Keratinocyte (primary cell): ENCODE data around the gene NREP.

Experiments
- EZH2 ChIP-seq: IDR thresholded peaks from one replicate; pipeline ENCODE4 v1.6.1; 2012; ENCODE audit warnings: inconsistent platforms, mild to moderate bottlenecking, low read length, moderate library complexity
- TF ChIP-seq, protein P1 (sequence below), 3 experiments: IDR thresholded peaks in 1 of 3; conservative IDR thresholded peaks in 1 of 3; optimal IDR thresholded peaks in 1 of 3; 2 replicates in 2 of 3; 3 replicates in 1 of 3; pipeline versions ENCODE3 to v1.5.1; 2011; ENCODE audit warnings: low read length in 3 of 3, mild to moderate bottlenecking in 3 of 3, moderate library complexity in 2 of 3, control low read depth in 1 of 3, inconsistent platforms in 1 of 3; ENCODE audit not compliant: insufficient read depth in 2 of 3; ENCODE audit errors: extremely low read depth in 1 of 3

DNA sequence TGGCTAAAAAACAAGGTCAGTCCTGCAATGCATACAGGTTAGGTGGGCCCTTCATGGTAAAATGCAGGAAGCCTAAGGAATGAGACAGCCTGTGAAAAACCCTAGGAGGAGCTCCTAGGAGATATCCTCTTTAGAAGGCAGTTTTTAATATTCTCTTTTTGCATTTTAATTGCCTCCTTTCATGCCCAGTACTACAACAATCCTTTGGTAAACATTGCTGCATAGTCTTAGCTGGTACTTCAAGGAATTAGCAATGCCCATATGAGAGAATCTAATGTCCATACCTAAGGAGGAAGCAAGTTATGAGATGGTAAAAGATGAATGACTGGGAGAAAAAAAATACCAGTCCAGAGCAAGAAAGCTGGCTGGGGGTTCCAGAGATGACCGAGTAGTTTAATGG is 61.0 kb downstream of the NREP start:
- TF ChIP-seq, protein P1, sequence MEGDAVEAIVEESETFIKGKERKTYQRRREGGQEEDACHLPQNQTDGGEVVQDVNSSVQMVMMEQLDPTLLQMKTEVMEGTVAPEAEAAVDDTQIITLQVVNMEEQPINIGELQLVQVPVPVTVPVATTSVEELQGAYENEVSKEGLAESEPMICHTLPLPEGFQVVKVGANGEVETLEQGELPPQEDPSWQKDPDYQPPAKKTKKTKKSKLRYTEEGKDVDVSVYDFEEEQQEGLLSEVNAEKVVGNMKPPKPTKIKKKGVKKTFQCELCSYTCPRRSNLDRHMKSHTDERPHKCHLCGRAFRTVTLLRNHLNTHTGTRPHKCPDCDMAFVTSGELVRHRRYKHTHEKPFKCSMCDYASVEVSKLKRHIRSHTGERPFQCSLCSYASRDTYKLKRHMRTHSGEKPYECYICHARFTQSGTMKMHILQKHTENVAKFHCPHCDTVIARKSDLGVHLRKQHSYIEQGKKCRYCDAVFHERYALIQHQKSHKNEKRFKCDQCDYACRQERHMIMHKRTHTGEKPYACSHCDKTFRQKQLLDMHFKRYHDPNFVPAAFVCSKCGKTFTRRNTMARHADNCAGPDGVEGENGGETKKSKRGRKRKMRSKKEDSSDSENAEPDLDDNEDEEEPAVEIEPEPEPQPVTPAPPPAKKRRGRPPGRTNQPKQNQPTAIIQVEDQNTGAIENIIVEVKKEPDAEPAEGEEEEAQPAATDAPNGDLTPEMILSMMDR (optimal IDR thresholded peaks at IDR 0.05 in 1 of 3, IDR thresholded peaks at IDR 0.05 in 1 of 3, conservative IDR thresholded peaks at IDR 0.05 in 1 of 3; ENCODE audit: extremely low read depth in 1 of 3, insufficient read depth in 2 of 3, low read length in 3 of 3): no peak
- TF ChIP-seq EZH2: no peak
